Measurements from ENCODE around the gene HPSE2.

Gene HPSE2

GRCh38 chr10:99233689-99234037, 2.0 kb downstream of the HPSE2 start:
- no peak overlapping the region for H3K4me3 ChIP-seq (ENCODE audit: low read depth in 1 of 2, low read length in 2 of 2)
- ATAC-seq (ENCODE audit: insufficient read depth, low read depth) = no peak
- no peak for TF ChIP-seq EZH2 (IDR thresholded peaks at IDR 0.05; ENCODE audit: borderline replicate concordance, low read depth, low read length, severe bottlenecking)
- no peak for TF ChIP-seq CTCF (IDR thresholded peaks at IDR 0.05; ENCODE audit: borderline replicate concordance, extremely low read depth, low read length, poor library complexity, severe bottlenecking)
- no peak overlapping the region for H2AFZ ChIP-seq (ENCODE audit: low read depth, low read length)
- DNase-seq = no peak
- H3K27ac ChIP-seq (ENCODE audit: low read length) = no peak overlapping the region
- H4K20me1 ChIP-seq (ENCODE audit: insufficient read depth, low read length) = no peaks in the 10 kb centered on the region
- no peaks in the 10 kb centered on the region for H3K36me3 ChIP-seq (ENCODE audit: insufficient read depth, low read length)
- H3K4me2 ChIP-seq (ENCODE audit: insufficient read depth, low read length) = no peak overlapping the region
- H3K4me1 ChIP-seq (ENCODE audit: insufficient read depth, low read length) = no peaks in the 10 kb centered on the region
- H3K27me3 ChIP-seq (ENCODE audit: insufficient read depth, low read length, poor library complexity) = no peaks in the 10 kb centered on the region
- no peaks in the 10 kb centered on the region for H3K79me2 ChIP-seq (ENCODE audit: insufficient read depth, low read length)
- no peak overlapping the region for H3K9ac ChIP-seq (ENCODE audit: low read depth, low read length)
- no peaks in the 10 kb centered on the region for H3K9me3 ChIP-seq (ENCODE audit: insufficient read depth, low read length, severe bottlenecking)

- Histone ChIP-seq H2AFZ (ENCODE audit: low read depth, low read length) (no peak overlapping the region), H3K9ac (ENCODE audit: low read depth, low read length) (no peak overlapping the region)
- no peak for ATAC-seq (ENCODE audit: insufficient read depth, low read depth)
Observed at GRCh38 chr10:99233000-99233688, 2.5 kb downstream of the HPSE2 start.

GRCh38 chr10:99232360-99232999, 3.2 kb downstream of the HPSE2 start:
- no peak overlapping the region for H3K4me3 ChIP-seq (ENCODE audit: low read depth in 1 of 2, low read length in 2 of 2)
- no peaks in the 10 kb centered on the region for H3K36me3 ChIP-seq (ENCODE audit: insufficient read depth, low read length)
- H3K4me2 ChIP-seq (ENCODE audit: insufficient read depth, low read length) = no peak overlapping the region
- TF ChIP-seq CTCF (IDR thresholded peaks at IDR 0.05; ENCODE audit: borderline replicate concordance, extremely low read depth, low read length, poor library complexity, severe bottlenecking) (no peak), EZH2 (IDR thresholded peaks at IDR 0.05; ENCODE audit: borderline replicate concordance, low read depth, low read length, severe bottlenecking) (no peak)
- no peak overlapping the region for H3K9ac ChIP-seq (ENCODE audit: low read depth, low read length)
- no peak overlapping the region for H2AFZ ChIP-seq (ENCODE audit: low read depth, low read length)
- no peaks in the 10 kb centered on the region for H3K79me2 ChIP-seq (ENCODE audit: insufficient read depth, low read length)
- no peaks in the 10 kb centered on the region for H3K4me1 ChIP-seq (ENCODE audit: insufficient read depth, low read length)
- ATAC-seq (ENCODE audit: insufficient read depth, low read depth) (no peak), DNase-seq (no peak)
- H3K27ac ChIP-seq (ENCODE audit: low read length) = no peak overlapping the region
- H3K9me3 ChIP-seq (ENCODE audit: insufficient read depth, low read length, severe bottlenecking) = no peaks in the 10 kb centered on the region
- H4K20me1 ChIP-seq (ENCODE audit: insufficient read depth, low read length) = no peaks in the 10 kb centered on the region
- no peaks in the 10 kb centered on the region for H3K27me3 ChIP-seq (ENCODE audit: insufficient read depth, low read length, poor library complexity)

More at GRCh38 chr10:99233000-99233688, 2.5 kb downstream of the HPSE2 start:
- Histone ChIP-seq H3K36me3 (ENCODE audit: insufficient read depth, low read length) (no peaks in the 10 kb centered on the region), H3K27me3 (ENCODE audit: insufficient read depth, low read length, poor library complexity) (no peaks in the 10 kb centered on the region), H3K4me2 (ENCODE audit: insufficient read depth, low read length) (no peak overlapping the region), H3K4me1 (ENCODE audit: insufficient read depth, low read length) (no peaks in the 10 kb centered on the region), H4K20me1 (ENCODE audit: insufficient read depth, low read length) (no peaks in the 10 kb centered on the region), H3K79me2 (ENCODE audit: insufficient read depth, low read length) (no peaks in the 10 kb centered on the region), H3K27ac (ENCODE audit: low read length) (no peak overlapping the region), H3K4me3 (ENCODE audit: low read depth in 1 of 2, low read length in 2 of 2) (no peak overlapping the region), H3K9me3 (ENCODE audit: insufficient read depth, low read length, severe bottlenecking) (no peaks in the 10 kb centered on the region)
- TF ChIP-seq EZH2 (IDR thresholded peaks at IDR 0.05; ENCODE audit: borderline replicate concordance, low read depth, low read length, severe bottlenecking) = no peak
- TF ChIP-seq CTCF (IDR thresholded peaks at IDR 0.05; ENCODE audit: borderline replicate concordance, extremely low read depth, low read length, poor library complexity, severe bottlenecking) = no peak
- DNase-seq = no peak

Data from DND-41 (cell line).